ENCODE data around the gene MYT1. TPM values are rescaled to one million over a fixed set of nuclear protein-coding genes. Genes with fewer than 3 reads are reported as not detected.
A peak's percentile ranks its signal among the peaks of the same experiment; 100 is the strongest.

MYT1 gene
- total RNA-seq, 1 donor from 2014 or later, result 0.74 TPM

GRCh38 chr20:64220420-64220819 lies 56.2 kb downstream of the MYT1 start:
- Mint-ChIP-seq H3K9me3 (ENCODE audit: unreplicated experiment) (no peaks in the 10 kb centered on the region), H3K27ac (ENCODE audit: unreplicated experiment) (no peak overlapping the region), H3K4me3 (ENCODE audit: unreplicated experiment) (no peak overlapping the region), H3K36me3 (ENCODE audit: low read depth, unreplicated experiment) (no peaks in the 10 kb centered on the region), H3K27me3 (ENCODE audit: unreplicated experiment) (peaks cover 17% of the 10 kb centered on the region), H3K4me1 (ENCODE audit: unreplicated experiment) (peaks cover 27% of the 10 kb centered on the region)
- TF ChIP-seq, protein P1, sequence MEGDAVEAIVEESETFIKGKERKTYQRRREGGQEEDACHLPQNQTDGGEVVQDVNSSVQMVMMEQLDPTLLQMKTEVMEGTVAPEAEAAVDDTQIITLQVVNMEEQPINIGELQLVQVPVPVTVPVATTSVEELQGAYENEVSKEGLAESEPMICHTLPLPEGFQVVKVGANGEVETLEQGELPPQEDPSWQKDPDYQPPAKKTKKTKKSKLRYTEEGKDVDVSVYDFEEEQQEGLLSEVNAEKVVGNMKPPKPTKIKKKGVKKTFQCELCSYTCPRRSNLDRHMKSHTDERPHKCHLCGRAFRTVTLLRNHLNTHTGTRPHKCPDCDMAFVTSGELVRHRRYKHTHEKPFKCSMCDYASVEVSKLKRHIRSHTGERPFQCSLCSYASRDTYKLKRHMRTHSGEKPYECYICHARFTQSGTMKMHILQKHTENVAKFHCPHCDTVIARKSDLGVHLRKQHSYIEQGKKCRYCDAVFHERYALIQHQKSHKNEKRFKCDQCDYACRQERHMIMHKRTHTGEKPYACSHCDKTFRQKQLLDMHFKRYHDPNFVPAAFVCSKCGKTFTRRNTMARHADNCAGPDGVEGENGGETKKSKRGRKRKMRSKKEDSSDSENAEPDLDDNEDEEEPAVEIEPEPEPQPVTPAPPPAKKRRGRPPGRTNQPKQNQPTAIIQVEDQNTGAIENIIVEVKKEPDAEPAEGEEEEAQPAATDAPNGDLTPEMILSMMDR (IDR thresholded peaks at IDR 0.05; ENCODE audit: unreplicated experiment), result no peak
- DNase-seq (ENCODE audit: low spot score), result no peak

GRCh38 chr20:64220891-64221527 lies 56.8 kb downstream of the MYT1 start:
- H3K4me1 Mint-ChIP-seq (ENCODE audit: unreplicated experiment), result peaks cover 27% of the 10 kb centered on the region
- TF ChIP-seq, protein P1 (IDR thresholded peaks at IDR 0.05; ENCODE audit: unreplicated experiment), result no peak
- no peak overlapping the region for H3K4me3 Mint-ChIP-seq (ENCODE audit: unreplicated experiment)
- H3K27me3 Mint-ChIP-seq (ENCODE audit: unreplicated experiment), result peaks cover 17% of the 10 kb centered on the region
- H3K9me3 Mint-ChIP-seq (ENCODE audit: unreplicated experiment), result no peaks in the 10 kb centered on the region
- H3K36me3 Mint-ChIP-seq (ENCODE audit: low read depth, unreplicated experiment), result no peaks in the 10 kb centered on the region
- H3K27ac Mint-ChIP-seq (ENCODE audit: unreplicated experiment), result no peak overlapping the region
- DNase-seq (ENCODE audit: low spot score), result no peak

- Mint-ChIP-seq H3K27ac (ENCODE audit: unreplicated experiment) (no peak overlapping the region), H3K27me3 (ENCODE audit: unreplicated experiment) (peaks cover 14% of the 10 kb centered on the region), H3K4me3 (ENCODE audit: unreplicated experiment) (no peak overlapping the region), H3K36me3 (ENCODE audit: low read depth, unreplicated experiment) (no peaks in the 10 kb centered on the region), H3K4me1 (ENCODE audit: unreplicated experiment) (peaks cover 27% of the 10 kb centered on the region), H3K9me3 (ENCODE audit: unreplicated experiment) (no peaks in the 10 kb centered on the region)
- DNase-seq (ENCODE audit: low spot score), result no peak
- TF ChIP-seq, protein P1 (IDR thresholded peaks at IDR 0.05; ENCODE audit: unreplicated experiment), result no peak
These were observed 58.1 kb downstream of the MYT1 start for GRCh38 chr20:64222291-64222735.

GRCh38 chr20:64222851-64223525 lies 58.7 kb downstream of the MYT1 start:
- no peak for DNase-seq (ENCODE audit: low spot score)
- peaks cover 10% of the 10 kb centered on the region for H3K27me3 Mint-ChIP-seq (ENCODE audit: unreplicated experiment)
- peaks cover 27% of the 10 kb centered on the region for H3K4me1 Mint-ChIP-seq (ENCODE audit: unreplicated experiment)
- no peak overlapping the region for H3K27ac Mint-ChIP-seq (ENCODE audit: unreplicated experiment)
- TF ChIP-seq, protein P1 (IDR thresholded peaks at IDR 0.05; ENCODE audit: unreplicated experiment), result no peak
- H3K36me3 Mint-ChIP-seq (ENCODE audit: low read depth, unreplicated experiment), result no peaks in the 10 kb centered on the region
- no peaks in the 10 kb centered on the region for H3K9me3 Mint-ChIP-seq (ENCODE audit: unreplicated experiment)
- H3K4me3 Mint-ChIP-seq (ENCODE audit: unreplicated experiment), result no peak overlapping the region

- Mint-ChIP-seq H3K27ac (ENCODE audit: unreplicated experiment) (no peak overlapping the region), H3K27me3 (ENCODE audit: unreplicated experiment) (peaks cover 8% of the 10 kb centered on the region), H3K4me3 (ENCODE audit: unreplicated experiment) (no peak overlapping the region), H3K4me1 (ENCODE audit: unreplicated experiment) (peaks cover 27% of the 10 kb centered on the region), H3K9me3 (ENCODE audit: unreplicated experiment) (no peaks in the 10 kb centered on the region), H3K36me3 (ENCODE audit: low read depth, unreplicated experiment) (no peaks in the 10 kb centered on the region)
- TF ChIP-seq, protein P1 (IDR thresholded peaks at IDR 0.05; ENCODE audit: unreplicated experiment), result no peak
- peak; percentile 78 for DNase-seq (ENCODE audit: low spot score)
These were observed 59.3 kb downstream of the MYT1 start for GRCh38 chr20:64223526-64224067.

Measured in endothelial cell (in vitro differentiated cells).